ENCODE data around the gene MEST.

- TF ChIP-seq EZH2 (IDR thresholded peaks at IDR 0.05; ENCODE audit: borderline replicate concordance, insufficient read depth, low read depth, low read length, poor library complexity, severe bottlenecking) (no peak), CTCF (IDR thresholded peaks at IDR 0.05) (no peak)
Observed at GRCh38 chr7:130543487-130544010, 51.7 kb downstream of the MEST start.

Data from B cell (primary cell).